B cell (primary cell): ENCODE data around the gene CTDSPL. TPM values are rescaled to one million over a fixed set of nuclear protein-coding genes. Genes with fewer than 3 reads are reported as not detected.

Experiments used
- ATAC-seq: fragments of 200-7000 bp; cut with Tn5 transposase; one replicate; pipeline ENCODE4 v1.10.0; 2021; ENCODE audit warnings: low read depth, mild to moderate bottlenecking, moderate number of reproducible peaks, moderate library complexity
- CTCF ChIA-PET: fragments of 350-600 bp; sonication (Branson Sonifier 250); formaldehyde crosslinking; loops from one replicate; lab custom pipeline; 2021; ENCODE audit warnings: antibody characterized with exemption, inconsistent platforms; lab: Charles Lee
- POLR2A ChIA-PET: fragments of 350-600 bp; sonication (Branson Sonifier 250); formaldehyde crosslinking; loops from one replicate; lab custom pipeline; 2021; ENCODE audit warnings: antibody characterized with exemption; lab: Charles Lee
- DNase-seq: peaks from one replicate; pipeline ENCODE4 v3.0.0; 2013
- H2AFZ ChIP-seq: 2 replicates; pipeline ENCODE4 v1.6.1; 2012; ENCODE audit warnings: mild to moderate bottlenecking, low read depth, low read length; ENCODE audit not compliant: insufficient read depth, poor library complexity, severe bottlenecking
- H3K27ac ChIP-seq, 2 donors: 1 replicate in 1 of 2; 2 replicates in 1 of 2; pipeline ENCODE4 v1.5.1; 2012 to 2013; ENCODE audit warnings: low read length in 2 of 2, mild to moderate bottlenecking in 2 of 2, moderate library complexity in 1 of 2
- H3K27me3 ChIP-seq, 4 experiments: fragments of 200-600 bp in 1 of 4; sonication (generic) in 1 of 4; replicated peaks in 1 of 4; 1 replicate in 2 of 4; 2 replicates in 2 of 4; pipeline versions ENCODE4 v1.6.1 to v1.7.0; 2013 to 2016; ENCODE audit warnings: low read length in 3 of 4, mild to moderate bottlenecking in 2 of 4, mixed read lengths in 1 of 4, moderate library complexity in 1 of 4; ENCODE audit not compliant: insufficient read depth in 4 of 4, control insufficient read depth in 3 of 4; ENCODE audit errors: control extremely low read depth in 1 of 4
- H3K36me3 ChIP-seq, 2 experiments: replicated peaks in 1 of 2; 1 replicate in 1 of 2; 2 replicates in 1 of 2; pipeline versions ENCODE4 v1.6.1 to v1.7.1; 2013; ENCODE audit warnings: low read length in 1 of 2; ENCODE audit not compliant: insufficient read depth in 2 of 2, control insufficient read depth in 1 of 2; ENCODE audit errors: control extremely low read depth in 1 of 2, extremely low read depth in 1 of 2
- H3K4me1 ChIP-seq, 2 donors: fragments of 200-600 bp in 1 of 2; sonication (generic) in 1 of 2; 1 replicate in 1 of 2; 2 replicates in 1 of 2; pipeline versions ENCODE4 v1.5.1 to v1.6.1; 2013 to 2017; ENCODE audit warnings: low read length in 2 of 2; ENCODE audit not compliant: control insufficient read depth in 2 of 2, insufficient read depth in 2 of 2
- H3K4me2 ChIP-seq: replicated peaks from 2 replicates; pipeline ENCODE3; 2012; ENCODE audit warnings: mild to moderate bottlenecking, low read depth, low read length; ENCODE audit not compliant: poor library complexity, severe bottlenecking
- H3K4me3 ChIP-seq, 5 experiments: fragments of 200-600 bp in 1 of 5; sonication (generic) in 1 of 5; 1 replicate in 3 of 5; 2 replicates in 2 of 5; pipeline versions ENCODE4 v1.5.1 to v1.7.0; 2011 to 2016; ENCODE audit warnings: low read length in 4 of 5, mild to moderate bottlenecking in 4 of 5, low read depth in 2 of 5, control low read depth in 1 of 5, moderate library complexity in 1 of 5; ENCODE audit not compliant: insufficient read depth in 1 of 5; ENCODE audit errors: control extremely low read depth in 1 of 5, extremely low read depth in 1 of 5
- H3K79me2 ChIP-seq: fragments of 200-600 bp; sonication (generic); one replicate; pipeline ENCODE4 v1.6.0; 2016; ENCODE audit warnings: low read length; ENCODE audit not compliant: control insufficient read depth, insufficient read depth
- H3K9ac ChIP-seq: fragments of 200-600 bp; sonication (generic); 2 replicates; pipeline ENCODE4 v1.6.1; 2017; ENCODE audit warnings: mild to moderate bottlenecking, low read length, moderate library complexity
- H3K9me3 ChIP-seq, 3 donors: one replicate each; pipeline versions ENCODE4 v1.6.1 to v1.7.1; 2013; ENCODE audit warnings: low read length in 2 of 3; ENCODE audit not compliant: control insufficient read depth in 2 of 3, insufficient read depth in 1 of 3; ENCODE audit errors: control extremely low read depth in 1 of 3
- H4K20me1 ChIP-seq: 2 replicates; pipeline ENCODE4 v1.6.0; 2012; ENCODE audit warnings: mild to moderate bottlenecking, low read length; ENCODE audit not compliant: insufficient read depth, control insufficient read depth, poor library complexity, severe bottlenecking
- H3K27ac Mint-ChIP-seq: one replicate; pipeline ENCODE4 v1.8.0; 2021; ENCODE audit warnings: mixed read lengths
- H3K27me3 Mint-ChIP-seq: one replicate; pipeline ENCODE4 v1.8.0; 2021; ENCODE audit warnings: mixed read lengths
- H3K4me1 Mint-ChIP-seq: one replicate; pipeline ENCODE4 v1.8.0; 2021; ENCODE audit warnings: mixed read lengths
- H3K4me3 Mint-ChIP-seq: one replicate; pipeline ENCODE4 v1.8.0; 2021; ENCODE audit warnings: mixed read lengths
- H3K9me3 Mint-ChIP-seq: one replicate; pipeline ENCODE4 v1.8.0; 2022; ENCODE audit warnings: mixed read lengths; ENCODE audit not compliant: insufficient read depth
- EZH2 ChIP-seq: IDR thresholded peaks from 2 replicates; pipeline ENCODE4 v1.6.1; 2012; ENCODE audit warnings: borderline replicate concordance, low read depth, mild to moderate bottlenecking, moderate library complexity, low read length; ENCODE audit not compliant: insufficient read depth, poor library complexity, severe bottlenecking
- WGBS: methylation state at CpG from one replicate; pipeline ENCODE4 v1.1.5; 2013; ENCODE audit warnings: missing lambda C conversion rate; ENCODE audit not compliant: insufficient coverage; 5-methylcytosine and 5-hydroxymethylcytosine counted together
- intact Hi-C: fragments of 100-400 bp; cut with micrococcal nuclease; formaldehyde crosslinking; loops from one replicate; pipeline ENCODE4 v1.10.0; 2022
- polyA plus RNA-seq: library from polyadenylated mRNA; depleted of rRNA; stranded (reverse); fragments of >200 nt; gene quantifications from 2 replicates; pipeline ENCODE4 v1.2.3, GENCODE V29; 2012
- total RNA-seq, 2 donors: library from RNA; stranded (reverse); fragments of 120-200 nt in 1 of 2; gene quantifications; 1 replicate in 1 of 2; 2 replicates in 1 of 2; pipeline versions ENCODE4 v1.2.3 to v1.2.4, GENCODE V29; 2013 to 2022
- TF ChIP-seq, protein P1 (sequence below): fragments of 200-600 bp; IDR thresholded peaks from one replicate; pipeline ENCODE4 v1.8.0; 2022; ENCODE audit warnings: antibody characterized with exemption, mild to moderate bottlenecking

CTDSPL gene
- total and polyA plus RNA-seq, 2 donors (not counting 1 experiment from before 2014, with no cell fraction given), result not detected

DNA sequence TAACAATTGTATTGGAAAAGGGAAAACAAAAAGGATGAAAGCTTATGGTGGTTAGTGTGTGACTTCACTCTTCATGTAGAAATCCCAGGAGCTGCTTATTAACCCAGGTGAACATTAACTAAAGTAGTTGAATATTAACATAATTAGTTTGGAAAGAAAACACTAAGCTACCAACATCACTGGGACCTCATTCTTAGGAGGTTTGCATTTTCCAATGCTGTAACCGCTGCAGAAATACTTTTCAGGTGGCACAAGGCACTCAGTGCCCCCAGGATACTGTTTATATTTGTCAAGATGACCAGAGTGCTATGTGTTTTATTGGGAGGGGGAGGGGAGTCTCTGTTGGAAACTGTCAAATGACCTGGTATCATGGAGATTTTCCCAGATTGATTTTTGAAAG, 103.0 kb downstream of the CTDSPL start:
- 100% methylated on average over 1 of the region's 1 CpG for WGBS
- Mint-ChIP-seq H3K4me3 (no peak overlapping the region), H3K9me3 (no peaks in the 10 kb centered on the region)

DNA sequence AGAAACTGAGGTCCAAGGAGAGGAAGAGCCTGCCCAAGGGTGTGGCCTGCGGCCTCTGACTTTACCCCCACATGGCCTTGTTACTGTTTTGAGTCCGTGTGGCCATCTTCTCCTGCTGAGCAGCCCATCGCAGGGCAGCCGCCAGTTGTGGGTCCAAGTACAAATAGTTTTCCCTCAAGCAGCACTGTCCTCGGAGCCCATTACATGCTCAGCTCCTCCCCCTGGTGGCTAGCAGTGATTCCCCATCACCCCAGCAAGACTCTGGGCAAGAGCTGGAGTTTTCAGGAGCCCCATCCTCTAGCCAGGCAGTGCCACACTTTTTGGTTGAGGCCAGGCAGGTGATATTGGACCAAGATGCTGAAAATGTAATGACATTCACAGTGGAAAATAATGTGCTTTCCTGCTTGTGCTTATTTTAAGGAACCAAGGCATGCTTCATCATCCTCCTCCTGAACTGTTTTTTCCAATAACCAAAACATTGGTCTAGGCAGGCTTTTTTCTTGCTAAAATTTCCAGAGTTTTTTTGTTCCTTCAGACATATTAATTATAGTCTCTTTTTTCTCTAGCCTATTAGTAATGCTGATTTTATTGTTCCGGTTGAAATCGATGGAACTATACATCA, 105.7 kb downstream of the CTDSPL start:
- no peak overlapping the region for H2AFZ ChIP-seq
- H3K27ac Mint-ChIP-seq, result no peak overlapping the region
- no peaks in the 10 kb centered on the region for H3K4me1 ChIP-seq
- H3K4me2 ChIP-seq, result no peak overlapping the region
- no peak overlapping the region for H3K4me3 Mint-ChIP-seq
- no peaks in the 10 kb centered on the region for H4K20me1 ChIP-seq
- H3K27ac ChIP-seq, result no peak overlapping the region
- H3K9me3 Mint-ChIP-seq, result no peaks in the 10 kb centered on the region
- H3K27me3 ChIP-seq, result no peaks in the 10 kb centered on the region
- H3K36me3 ChIP-seq, result no peaks in the 10 kb centered on the region
- ATAC-seq, result peak; percentile 33
- 52% methylated on average over 4 of the region's 7 CpGs for WGBS
- intact Hi-C loops, result loop anchor here (5.0 to 10.0 kb wide), 2 partner anchors 110 to 1243 kb away; no protein-coding TSS in a partner anchor
- H3K27me3 Mint-ChIP-seq, result peaks cover 13% of the 10 kb centered on the region
- TF ChIP-seq EZH2, result no peak
- TF ChIP-seq, protein P1, sequence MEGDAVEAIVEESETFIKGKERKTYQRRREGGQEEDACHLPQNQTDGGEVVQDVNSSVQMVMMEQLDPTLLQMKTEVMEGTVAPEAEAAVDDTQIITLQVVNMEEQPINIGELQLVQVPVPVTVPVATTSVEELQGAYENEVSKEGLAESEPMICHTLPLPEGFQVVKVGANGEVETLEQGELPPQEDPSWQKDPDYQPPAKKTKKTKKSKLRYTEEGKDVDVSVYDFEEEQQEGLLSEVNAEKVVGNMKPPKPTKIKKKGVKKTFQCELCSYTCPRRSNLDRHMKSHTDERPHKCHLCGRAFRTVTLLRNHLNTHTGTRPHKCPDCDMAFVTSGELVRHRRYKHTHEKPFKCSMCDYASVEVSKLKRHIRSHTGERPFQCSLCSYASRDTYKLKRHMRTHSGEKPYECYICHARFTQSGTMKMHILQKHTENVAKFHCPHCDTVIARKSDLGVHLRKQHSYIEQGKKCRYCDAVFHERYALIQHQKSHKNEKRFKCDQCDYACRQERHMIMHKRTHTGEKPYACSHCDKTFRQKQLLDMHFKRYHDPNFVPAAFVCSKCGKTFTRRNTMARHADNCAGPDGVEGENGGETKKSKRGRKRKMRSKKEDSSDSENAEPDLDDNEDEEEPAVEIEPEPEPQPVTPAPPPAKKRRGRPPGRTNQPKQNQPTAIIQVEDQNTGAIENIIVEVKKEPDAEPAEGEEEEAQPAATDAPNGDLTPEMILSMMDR, result peak; percentile 70
- no peak overlapping the region for H3K9ac ChIP-seq
- H3K79me2 ChIP-seq, result no peaks in the 10 kb centered on the region
- H3K9me3 ChIP-seq, result no peaks in the 10 kb centered on the region
- ChIA-PET POLR2A (no interaction called here), CTCF (interaction anchor here (0.8 to 3.2 kb wide), 6 partner anchors 13 to 114 kb away, joined by 3 to 15 read pairs (median 6); no protein-coding TSS in a partner anchor)
- no peaks in the 10 kb centered on the region for H3K4me1 Mint-ChIP-seq
- no peak overlapping the region for H3K4me3 ChIP-seq
- peak; percentile 37 for DNase-seq

More for the DNA sequence above, 103.0 kb downstream of the CTDSPL start:
- Histone ChIP-seq H3K4me3 (no peak overlapping the region), H3K79me2 (no peaks in the 10 kb centered on the region), H2AFZ (no peak overlapping the region), H3K27me3 (no peaks in the 10 kb centered on the region), H3K36me3 (no peaks in the 10 kb centered on the region), H3K4me2 (no peak overlapping the region), H3K27ac (no peak overlapping the region), H3K4me1 (no peaks in the 10 kb centered on the region), H4K20me1 (no peaks in the 10 kb centered on the region), H3K9ac (no peak overlapping the region), H3K9me3 (no peaks in the 10 kb centered on the region)
- peaks cover 9% of the 10 kb centered on the region for H3K27me3 Mint-ChIP-seq
- no peak for ATAC-seq
- no peaks in the 10 kb centered on the region for H3K4me1 Mint-ChIP-seq
- H3K27ac Mint-ChIP-seq, result no peak overlapping the region
- ChIA-PET POLR2A (no interaction called here), CTCF (interaction anchor here (1.0 to 4.1 kb wide), 2 partner anchors 9 to 10 kb away, joined by 5 to 18 read pairs; no protein-coding TSS in a partner anchor)
- intact Hi-C loops, result loop anchor here (5.0 to 10.0 kb wide), 2 partner anchors 107 to 1240 kb away; no protein-coding TSS in a partner anchor
- no peak for DNase-seq
- TF ChIP-seq EZH2, result no peak
- TF ChIP-seq, protein P1, result no peak
